A549 (cell line): ENCODE measurements around the gene ATXN10. TPM values are rescaled to one million over a fixed set of nuclear protein-coding genes. Genes with fewer than 3 reads are reported as not detected.

Source experiments
- ATAC-seq, 2 experiments: fragments of 200-7000 bp in 1 of 2; fragments of >200 bp in 1 of 2; cut with Nextera tagmentation in 1 of 2; cut with Tn5 transposase in 1 of 2; 3 replicates each; pipeline versions ENCODE4 v1.8.0 to v1.9.1; 2018 to 2020; ENCODE audit warnings: mild to moderate bottlenecking in 1 of 2, moderate library complexity in 1 of 2
- CTCF ChIA-PET: fragments of 300-600 bp; sonication (Branson Sonifier 250); formaldehyde crosslinking; extraction: SDS; loops from one replicate; lab custom pipeline; 2021; ENCODE audit warnings: antibody characterized with exemption, inconsistent platforms; lab: Yijun Ruan, JAX
- POLR2A ChIA-PET: fragments of 350-600 bp; formaldehyde crosslinking; extraction: SDS; loops from one replicate; lab custom pipeline; 2021; ENCODE audit warnings: antibody characterized with exemption, inconsistent platforms; lab: Yijun Ruan, JAX
- DNase-seq, 2 experiments: peaks; one replicate each; pipeline versions ENCODE4 v3.0.0 to v3.0.0-alpha.2; 2011 to 2016; ENCODE audit warnings: low read depth in 1 of 2, low spot score in 1 of 2
- FAIRE-seq: peaks from 2 replicates; lab custom pipeline; 2011; peaks lifted over from hg19 to GRCh38; lab: Jason Lieb, UNC
- H3K27ac ChIP-seq, 2 experiments: fragments of >200 bp; sonication (Bioruptor Twin); formaldehyde crosslinking; 3 replicates each; pipeline ENCODE4 v1.5.1; 2016 to 2017
- H3K4me1 ChIP-seq: fragments of >200 bp; sonication (Bioruptor Twin); formaldehyde crosslinking; 3 replicates; pipeline ENCODE4 v1.6.1; 2016
- H3K4me2 ChIP-seq: fragments of >200 bp; sonication (Bioruptor Twin); formaldehyde crosslinking; 3 replicates; pipeline ENCODE4 v1.6.1; 2016
- H3K4me3 ChIP-seq: fragments of >200 bp; sonication (Bioruptor Twin); formaldehyde crosslinking; 3 replicates; pipeline ENCODE4 v1.5.1; 2016
- H3K9me3 ChIP-seq: fragments of >200 bp; sonication (Bioruptor Twin); formaldehyde crosslinking; 3 replicates; pipeline ENCODE4 v1.6.1; 2016
- BHLHE40 ChIP-seq: IDR thresholded peaks from 2 replicates; pipeline ENCODE4 v1.6.1; 2012; ENCODE audit warnings: low read depth, low read length, inconsistent platforms
- CBX2 ChIP-seq: fragments of 200-600 bp; sonication (generic); IDR thresholded peaks from 2 replicates; pipeline ENCODE4 v1.6.1; 2016; ENCODE audit warnings: low read depth, mild to moderate bottlenecking, borderline replicate concordance
- CEBPB ChIP-seq, 2 experiments: fragments of >200 bp in 1 of 2; sonication (Bioruptor Twin) in 1 of 2; formaldehyde crosslinking in 1 of 2; IDR thresholded peaks; 2 replicates each; pipeline ENCODE4 v1.6.1; 2012 to 2016
- EHMT2 ChIP-seq: fragments of 200-600 bp; sonication (generic); IDR thresholded peaks from 2 replicates; pipeline ENCODE4 v1.6.1; 2016; ENCODE audit warnings: antibody characterized with exemption, low read depth, mild to moderate bottlenecking, moderate library complexity
- FOXS1 ChIP-seq: fragments of 250-450 bp; sonication (Bioruptor Pico); IDR thresholded peaks from 2 replicates; pipeline ENCODE4 v1.5.0; 2020; ENCODE audit warnings: mild to moderate bottlenecking, moderate library complexity
- GATA3 ChIP-seq: IDR thresholded peaks from 2 replicates; pipeline ENCODE4 v1.6.1; 2012; ENCODE audit warnings: borderline replicate concordance
- HEYL ChIP-seq: fragments of 250-450 bp; sonication (Bioruptor Pico); IDR thresholded peaks from 2 replicates; pipeline ENCODE4 v1.8.0; 2021; ENCODE audit warnings: mild to moderate bottlenecking, moderate library complexity
- HOXB13 ChIP-seq: fragments of 250-450 bp; sonication (Bioruptor Pico); IDR thresholded peaks from 2 replicates; pipeline ENCODE4 v1.5.0; 2020; ENCODE audit warnings: low read depth, mild to moderate bottlenecking, moderate library complexity
- MAFK ChIP-seq: fragments of 450-650 bp; IDR thresholded peaks from 2 replicates; pipeline ENCODE4 v1.6.1; 2014; ENCODE audit not compliant: partially characterized antibody
- MAZ ChIP-seq: fragments of 150-350 bp; IDR thresholded peaks from 2 replicates; pipeline ENCODE4 v1.6.1; 2014; ENCODE audit warnings: antibody characterized with exemption, low read depth, low read length, borderline replicate concordance
- POLR2A ChIP-seq: IDR thresholded peaks from 2 replicates; pipeline ENCODE4 v1.6.1; 2012; ENCODE audit warnings: mild to moderate bottlenecking, low read length
- TFCP2L1 ChIP-seq: fragments of 250-450 bp; sonication (Bioruptor Pico); IDR thresholded peaks from 2 replicates; pipeline ENCODE4 v1.5.0; 2021; ENCODE audit warnings: mild to moderate bottlenecking
- ZC3H11A ChIP-seq: fragments of 450-650 bp; IDR thresholded peaks from 2 replicates; pipeline ENCODE4 v1.6.1; 2014; ENCODE audit warnings: antibody characterized with exemption, mild to moderate bottlenecking
- ZNF302 ChIP-seq: fragments of 250-450 bp; sonication (Bioruptor Pico); IDR thresholded peaks from 2 replicates; pipeline ENCODE4 v1.9.0; 2021; ENCODE audit warnings: inconsistent platforms, mild to moderate bottlenecking, moderate library complexity
- WGBS: methylation state at CpG from one replicate; pipeline ENCODE4 v1.1.6; 2017; ENCODE audit errors: missing lambda C conversion rate; 5-methylcytosine and 5-hydroxymethylcytosine counted together
- polyA plus RNA-seq, 4 experiments: library from polyadenylated mRNA; depleted of rRNA in 3 of 4; stranded (reverse); fragments of >200 nt; fragmentation: RNase III in 1 of 4; extraction: RNeasy Plus Mini Kit Qiagen cat#74134 plus additional on column Dnase treatment in 1 of 4; gene quantifications; 2 replicates in 3 of 4; 3 replicates in 1 of 4; pipeline ENCODE4 v1.2.3, GENCODE V29; 2011 to 2017
- TF ChIP-seq, protein P1 (sequence below): fragments of >200 bp; sonication (Bioruptor Twin); formaldehyde crosslinking; IDR thresholded peaks from 3 replicates; pipeline ENCODE4 v1.5.1; 2016
- TF ChIP-seq, protein P2 (sequence below): fragments of 150-350 bp; IDR thresholded peaks from 2 replicates; pipeline ENCODE4 v1.6.1; 2014; ENCODE audit warnings: low read depth, mild to moderate bottlenecking, low read length
- TF ChIP-seq, protein P3 (sequence below): IDR thresholded peaks from 2 replicates; pipeline ENCODE4 v1.6.1; 2012
- TF ChIP-seq, protein P4 (sequence below): fragments of 250-450 bp; sonication (Bioruptor Pico); IDR thresholded peaks from 2 replicates; pipeline ENCODE4 v1.5.0; 2020; ENCODE audit warnings: low read depth, mild to moderate bottlenecking, moderate library complexity
- TF ChIP-seq, protein P5 (sequence below): fragments of >200 bp; sonication (Bioruptor Twin); formaldehyde crosslinking; IDR thresholded peaks from 3 replicates; pipeline ENCODE4 v1.6.1; 2016
- TF ChIP-seq, protein P6 (sequence below): IDR thresholded peaks from 2 replicates; pipeline ENCODE4 v1.6.1; 2012
- TF ChIP-seq, protein P7 (sequence below): fragments of 200-600 bp; sonication (generic); IDR thresholded peaks from 2 replicates; pipeline ENCODE4 v1.6.1; 2016; ENCODE audit warnings: antibody characterized with exemption, mild to moderate bottlenecking, moderate library complexity
- TF ChIP-seq, protein P8 (sequence below): fragments of 450-650 bp; IDR thresholded peaks from 2 replicates; pipeline ENCODE4 v1.6.1; 2014; ENCODE audit warnings: antibody characterized with exemption
- TF ChIP-seq, protein P9 (sequence below): fragments of >200 bp; sonication (Bioruptor Twin); formaldehyde crosslinking; IDR thresholded peaks from 2 replicates; pipeline ENCODE4 v1.6.1; 2016

The ATXN10 gene
- polyA plus RNA-seq, 2 of the 4 experiments (the other 2 are of a cell fraction), result 126 to 281 TPM

DNA sequence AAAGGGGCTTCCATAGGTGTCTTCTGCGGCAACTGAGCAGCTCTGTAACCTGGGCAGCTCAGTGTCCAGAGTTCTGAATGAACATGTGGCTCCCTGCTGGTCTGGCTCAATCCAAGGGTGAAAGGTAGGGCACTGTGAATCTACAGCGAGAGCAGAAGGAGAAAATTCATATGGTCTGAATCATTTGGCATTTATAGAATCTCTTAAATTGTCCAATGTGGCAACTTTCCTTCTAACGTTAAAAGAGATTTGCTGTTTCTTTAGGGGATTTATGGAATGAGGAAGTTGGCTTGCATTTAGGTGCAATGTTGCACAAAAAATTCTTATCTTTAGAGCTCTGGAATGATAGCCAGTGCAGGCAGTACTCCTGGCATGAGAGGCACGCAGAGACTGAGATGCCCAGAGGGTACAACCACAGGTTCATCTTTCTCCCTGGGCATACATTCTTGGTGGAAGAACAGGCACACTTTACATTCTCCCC, 17.0 kb downstream of the ATXN10 start (continued):
- TF ChIP-seq, protein P1, sequence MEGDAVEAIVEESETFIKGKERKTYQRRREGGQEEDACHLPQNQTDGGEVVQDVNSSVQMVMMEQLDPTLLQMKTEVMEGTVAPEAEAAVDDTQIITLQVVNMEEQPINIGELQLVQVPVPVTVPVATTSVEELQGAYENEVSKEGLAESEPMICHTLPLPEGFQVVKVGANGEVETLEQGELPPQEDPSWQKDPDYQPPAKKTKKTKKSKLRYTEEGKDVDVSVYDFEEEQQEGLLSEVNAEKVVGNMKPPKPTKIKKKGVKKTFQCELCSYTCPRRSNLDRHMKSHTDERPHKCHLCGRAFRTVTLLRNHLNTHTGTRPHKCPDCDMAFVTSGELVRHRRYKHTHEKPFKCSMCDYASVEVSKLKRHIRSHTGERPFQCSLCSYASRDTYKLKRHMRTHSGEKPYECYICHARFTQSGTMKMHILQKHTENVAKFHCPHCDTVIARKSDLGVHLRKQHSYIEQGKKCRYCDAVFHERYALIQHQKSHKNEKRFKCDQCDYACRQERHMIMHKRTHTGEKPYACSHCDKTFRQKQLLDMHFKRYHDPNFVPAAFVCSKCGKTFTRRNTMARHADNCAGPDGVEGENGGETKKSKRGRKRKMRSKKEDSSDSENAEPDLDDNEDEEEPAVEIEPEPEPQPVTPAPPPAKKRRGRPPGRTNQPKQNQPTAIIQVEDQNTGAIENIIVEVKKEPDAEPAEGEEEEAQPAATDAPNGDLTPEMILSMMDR, result no peak
- peak; percentile 79; the same call in 1 of the 2 replicates for TF ChIP-seq FOXS1 (CRISPR knock-in tag)
- TF ChIP-seq, protein P2, sequence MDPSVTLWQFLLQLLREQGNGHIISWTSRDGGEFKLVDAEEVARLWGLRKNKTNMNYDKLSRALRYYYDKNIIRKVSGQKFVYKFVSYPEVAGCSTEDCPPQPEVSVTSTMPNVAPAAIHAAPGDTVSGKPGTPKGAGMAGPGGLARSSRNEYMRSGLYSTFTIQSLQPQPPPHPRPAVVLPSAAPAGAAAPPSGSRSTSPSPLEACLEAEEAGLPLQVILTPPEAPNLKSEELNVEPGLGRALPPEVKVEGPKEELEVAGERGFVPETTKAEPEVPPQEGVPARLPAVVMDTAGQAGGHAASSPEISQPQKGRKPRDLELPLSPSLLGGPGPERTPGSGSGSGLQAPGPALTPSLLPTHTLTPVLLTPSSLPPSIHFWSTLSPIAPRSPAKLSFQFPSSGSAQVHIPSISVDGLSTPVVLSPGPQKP, result no peak
- TF ChIP-seq CBX2, result no peak
- TF ChIP-seq, protein P3, sequence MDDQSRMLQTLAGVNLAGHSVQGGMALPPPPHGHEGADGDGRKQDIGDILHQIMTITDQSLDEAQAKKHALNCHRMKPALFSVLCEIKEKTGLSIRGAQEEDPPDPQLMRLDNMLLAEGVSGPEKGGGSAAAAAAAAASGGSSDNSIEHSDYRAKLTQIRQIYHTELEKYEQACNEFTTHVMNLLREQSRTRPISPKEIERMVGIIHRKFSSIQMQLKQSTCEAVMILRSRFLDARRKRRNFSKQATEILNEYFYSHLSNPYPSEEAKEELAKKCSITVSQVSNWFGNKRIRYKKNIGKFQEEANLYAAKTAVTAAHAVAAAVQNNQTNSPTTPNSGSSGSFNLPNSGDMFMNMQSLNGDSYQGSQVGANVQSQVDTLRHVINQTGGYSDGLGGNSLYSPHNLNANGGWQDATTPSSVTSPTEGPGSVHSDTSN, result peak; percentile 35; the same call in 1 of the 2 replicates
- TF ChIP-seq, protein P4, sequence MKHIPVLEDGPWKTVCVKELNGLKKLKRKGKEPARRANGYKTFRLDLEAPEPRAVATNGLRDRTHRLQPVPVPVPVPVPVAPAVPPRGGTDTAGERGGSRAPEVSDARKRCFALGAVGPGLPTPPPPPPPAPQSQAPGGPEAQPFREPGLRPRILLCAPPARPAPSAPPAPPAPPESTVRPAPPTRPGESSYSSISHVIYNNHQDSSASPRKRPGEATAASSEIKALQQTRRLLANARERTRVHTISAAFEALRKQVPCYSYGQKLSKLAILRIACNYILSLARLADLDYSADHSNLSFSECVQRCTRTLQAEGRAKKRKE (CRISPR knock-in tag), result peak; percentile 61; the same call in 1 of the 2 replicates
- TF ChIP-seq MAFK, result peak; percentile 64
- TF ChIP-seq POLR2A, result no peak
- TF ChIP-seq CEBPB (IDR thresholded peaks at IDR 0.05), result peak; percentile 92 to 97
- TF ChIP-seq, protein P5, sequence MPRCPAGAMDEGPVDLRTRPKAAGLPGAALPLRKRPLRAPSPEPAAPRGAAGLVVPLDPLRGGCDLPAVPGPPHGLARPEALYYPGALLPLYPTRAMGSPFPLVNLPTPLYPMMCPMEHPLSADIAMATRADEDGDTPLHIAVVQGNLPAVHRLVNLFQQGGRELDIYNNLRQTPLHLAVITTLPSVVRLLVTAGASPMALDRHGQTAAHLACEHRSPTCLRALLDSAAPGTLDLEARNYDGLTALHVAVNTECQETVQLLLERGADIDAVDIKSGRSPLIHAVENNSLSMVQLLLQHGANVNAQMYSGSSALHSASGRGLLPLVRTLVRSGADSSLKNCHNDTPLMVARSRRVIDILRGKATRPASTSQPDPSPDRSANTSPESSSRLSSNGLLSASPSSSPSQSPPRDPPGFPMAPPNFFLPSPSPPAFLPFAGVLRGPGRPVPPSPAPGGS, result peak; percentile 92
- peak; percentile 99 for TF ChIP-seq GATA3
- TF ChIP-seq, protein P6, sequence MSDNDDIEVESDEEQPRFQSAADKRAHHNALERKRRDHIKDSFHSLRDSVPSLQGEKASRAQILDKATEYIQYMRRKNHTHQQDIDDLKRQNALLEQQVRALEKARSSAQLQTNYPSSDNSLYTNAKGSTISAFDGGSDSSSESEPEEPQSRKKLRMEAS, result peak; percentile 82; the same call in 1 of the 2 replicates
- TF ChIP-seq BHLHE40, result no peak
- TF ChIP-seq EHMT2, result no peak
- TF ChIP-seq, protein P7, sequence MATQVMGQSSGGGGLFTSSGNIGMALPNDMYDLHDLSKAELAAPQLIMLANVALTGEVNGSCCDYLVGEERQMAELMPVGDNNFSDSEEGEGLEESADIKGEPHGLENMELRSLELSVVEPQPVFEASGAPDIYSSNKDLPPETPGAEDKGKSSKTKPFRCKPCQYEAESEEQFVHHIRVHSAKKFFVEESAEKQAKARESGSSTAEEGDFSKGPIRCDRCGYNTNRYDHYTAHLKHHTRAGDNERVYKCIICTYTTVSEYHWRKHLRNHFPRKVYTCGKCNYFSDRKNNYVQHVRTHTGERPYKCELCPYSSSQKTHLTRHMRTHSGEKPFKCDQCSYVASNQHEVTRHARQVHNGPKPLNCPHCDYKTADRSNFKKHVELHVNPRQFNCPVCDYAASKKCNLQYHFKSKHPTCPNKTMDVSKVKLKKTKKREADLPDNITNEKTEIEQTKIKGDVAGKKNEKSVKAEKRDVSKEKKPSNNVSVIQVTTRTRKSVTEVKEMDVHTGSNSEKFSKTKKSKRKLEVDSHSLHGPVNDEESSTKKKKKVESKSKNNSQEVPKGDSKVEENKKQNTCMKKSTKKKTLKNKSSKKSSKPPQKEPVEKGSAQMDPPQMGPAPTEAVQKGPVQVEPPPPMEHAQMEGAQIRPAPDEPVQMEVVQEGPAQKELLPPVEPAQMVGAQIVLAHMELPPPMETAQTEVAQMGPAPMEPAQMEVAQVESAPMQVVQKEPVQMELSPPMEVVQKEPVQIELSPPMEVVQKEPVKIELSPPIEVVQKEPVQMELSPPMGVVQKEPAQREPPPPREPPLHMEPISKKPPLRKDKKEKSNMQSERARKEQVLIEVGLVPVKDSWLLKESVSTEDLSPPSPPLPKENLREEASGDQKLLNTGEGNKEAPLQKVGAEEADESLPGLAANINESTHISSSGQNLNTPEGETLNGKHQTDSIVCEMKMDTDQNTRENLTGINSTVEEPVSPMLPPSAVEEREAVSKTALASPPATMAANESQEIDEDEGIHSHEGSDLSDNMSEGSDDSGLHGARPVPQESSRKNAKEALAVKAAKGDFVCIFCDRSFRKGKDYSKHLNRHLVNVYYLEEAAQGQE, result no peak
- no peak for TF ChIP-seq ZC3H11A
- no peak for TF ChIP-seq MAZ

DNA sequence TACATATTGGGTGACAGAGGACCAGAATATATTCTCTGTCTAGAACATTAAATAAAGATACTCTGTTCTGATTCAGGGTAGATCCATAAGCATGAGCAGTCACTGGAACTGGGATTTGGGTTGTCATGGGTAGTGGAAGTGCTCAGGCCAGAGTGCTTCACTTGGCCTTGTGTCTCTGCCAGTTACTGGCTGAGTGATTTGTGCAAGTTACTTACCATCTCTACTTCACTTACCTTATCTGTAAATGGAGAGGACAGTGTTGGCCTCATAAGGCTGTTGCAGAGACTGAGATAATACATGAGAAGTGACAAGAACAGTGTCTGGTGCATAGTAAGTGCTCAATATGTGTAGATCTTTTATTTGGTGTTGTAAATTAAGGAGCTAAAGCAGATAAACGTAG, 17.6 kb downstream of the ATXN10 start:
- ATAC-seq (peak in 1 of 2 experiments; percentile 39; a peak in 4 of 6 replicates), FAIRE-seq (no peak), DNase-seq (no peak)
- 40% methylated on average over 1 of the region's 1 CpG for whole genome bisulfite sequencing
- Histone ChIP-seq H3K4me2 (peak overlapping the region; percentile 67), H3K4me1 (peaks cover 92% of the 10 kb centered on the region), H3K27ac (peak overlapping the region; percentile 92 to 97), H3K9me3 (0 out of 3 replicates have a peak, but pooled peaks cover 4% of the 10 kb centered on the region), H3K4me3 (no peak overlapping the region)
- ChIA-PET CTCF (interaction anchor here (0.5 to 1.7 kb wide), 7 partner anchors 21 to 289 kb away, joined by 3 to 7 read pairs (median 3); no protein-coding TSS in a partner anchor), POLR2A (interaction anchor here (0.6 to 2.6 kb wide), 10 partner anchors 10 to 97 kb away, joined by 3 to 17 read pairs (median 4); no protein-coding TSS in a partner anchor)
- TF ChIP-seq, protein P8, sequence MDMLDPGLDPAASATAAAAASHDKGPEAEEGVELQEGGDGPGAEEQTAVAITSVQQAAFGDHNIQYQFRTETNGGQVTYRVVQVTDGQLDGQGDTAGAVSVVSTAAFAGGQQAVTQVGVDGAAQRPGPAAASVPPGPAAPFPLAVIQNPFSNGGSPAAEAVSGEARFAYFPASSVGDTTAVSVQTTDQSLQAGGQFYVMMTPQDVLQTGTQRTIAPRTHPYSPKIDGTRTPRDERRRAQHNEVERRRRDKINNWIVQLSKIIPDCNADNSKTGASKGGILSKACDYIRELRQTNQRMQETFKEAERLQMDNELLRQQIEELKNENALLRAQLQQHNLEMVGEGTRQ, result no peak
- TF ChIP-seq ZNF302 (CRISPR knock-in tag) (no peak), HOXB13 (CRISPR knock-in tag) (no peak), TFCP2L1 (CRISPR knock-in tag) (no peak), HEYL (CRISPR knock-in tag) (no peak)
- TF ChIP-seq, protein P4 (CRISPR knock-in tag), result no peak
- TF ChIP-seq, protein P9, sequence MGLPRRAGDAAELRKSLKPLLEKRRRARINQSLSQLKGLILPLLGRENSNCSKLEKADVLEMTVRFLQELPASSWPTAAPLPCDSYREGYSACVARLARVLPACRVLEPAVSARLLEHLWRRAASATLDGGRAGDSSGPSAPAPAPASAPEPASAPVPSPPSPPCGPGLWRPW, result no peak
